BJ (cell line): ENCODE results near the gene HS1BP3. TPM values are rescaled to one million over a fixed set of nuclear protein-coding genes. Genes with fewer than 3 reads are reported as not detected.

Source experiments
- CTCF ChIA-PET: fragments of 350-600 bp; formaldehyde crosslinking; extraction: SDS; loops from one replicate; lab custom pipeline; 2021; ENCODE audit warnings: antibody characterized with exemption, inconsistent platforms; lab: Yijun Ruan, JAX
- POLR2A ChIA-PET: fragments of 300-600 bp; sonication (Branson Sonifier 250); formaldehyde crosslinking; extraction: SDS; loops from one replicate; lab custom pipeline; 2021; ENCODE audit warnings: antibody characterized with exemption; lab: Charles Lee
- DNase-seq: peaks from one replicate; pipeline ENCODE4 v3.0.0-alpha.2; 2011; ENCODE audit warnings: low read depth
- H3K27me3 ChIP-seq: 2 replicates; pipeline ENCODE4 v1.6.0; 2011; ENCODE audit warnings: low read length; ENCODE audit not compliant: control insufficient read depth, insufficient read depth
- H3K36me3 ChIP-seq: 2 replicates; pipeline ENCODE4 v1.5.1; 2011; ENCODE audit warnings: low read length; ENCODE audit not compliant: control insufficient read depth, insufficient read depth
- H3K4me3 ChIP-seq: 2 replicates; pipeline ENCODE4 v1.5.1; 2011; ENCODE audit warnings: low read depth, mild to moderate bottlenecking, control low read depth, low read length
- polyA plus RNA-seq: library from polyadenylated mRNA; depleted of rRNA; stranded (reverse); fragments of >200 nt; gene quantifications from 2 replicates; pipeline ENCODE4 v1.2.3, GENCODE V29; 2011
- TF ChIP-seq, protein P1 (sequence below): IDR thresholded peaks from 2 replicates; pipeline ENCODE4 v1.5.1; 2011; ENCODE audit warnings: low read depth, mild to moderate bottlenecking, control low read depth, inconsistent platforms, low read length, moderate library complexity; ENCODE audit not compliant: insufficient read depth

Gene HS1BP3
- polyA plus RNA-seq, 1 experiment, result 13.6 TPM

DNA sequence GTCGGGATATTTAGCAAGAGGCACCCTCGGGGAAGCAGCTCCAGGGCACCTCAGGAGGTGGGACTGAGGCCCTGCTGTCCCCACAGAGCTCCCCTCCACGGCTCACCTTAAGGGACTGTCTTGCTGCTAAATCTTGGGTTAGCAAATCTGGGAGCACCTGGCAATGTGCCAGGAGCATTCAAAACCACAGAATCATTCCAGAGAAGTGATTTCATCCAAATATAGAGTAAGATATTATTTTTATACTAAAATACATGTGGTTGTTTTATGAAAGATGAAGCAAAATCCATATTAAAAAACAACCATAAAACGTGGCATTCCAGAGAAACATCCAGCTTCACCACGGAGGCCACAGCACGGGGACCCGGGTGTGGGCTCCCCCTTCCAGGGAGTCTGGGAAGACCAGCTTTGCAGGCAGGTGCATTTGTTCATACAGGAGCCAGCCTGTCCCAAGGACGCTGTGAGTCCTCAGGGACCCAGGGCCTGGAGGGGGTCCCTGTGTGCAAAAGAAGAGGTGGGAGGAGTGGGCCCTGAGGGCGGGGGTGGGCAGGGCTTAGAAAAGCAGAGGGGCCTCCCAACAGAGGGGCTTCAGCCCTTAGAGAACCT lies 16.3 kb downstream of the HS1BP3 start:
- ChIA-PET POLR2A (interaction anchor here (0.9 to 1.2 kb wide), 3 partner anchors 188 to 190 kb away, joined by 4 to 17 read pairs (median 7); partner anchors contain the start of gene RHOB), CTCF (interaction anchor here (0.7 to 5.0 kb wide), 31 partner anchors 8 to 256 kb away, joined by 3 to 72 read pairs (median 5); partner anchors contain the start of genes HS1BP3 and RHOB)
- TF ChIP-seq, protein P1, sequence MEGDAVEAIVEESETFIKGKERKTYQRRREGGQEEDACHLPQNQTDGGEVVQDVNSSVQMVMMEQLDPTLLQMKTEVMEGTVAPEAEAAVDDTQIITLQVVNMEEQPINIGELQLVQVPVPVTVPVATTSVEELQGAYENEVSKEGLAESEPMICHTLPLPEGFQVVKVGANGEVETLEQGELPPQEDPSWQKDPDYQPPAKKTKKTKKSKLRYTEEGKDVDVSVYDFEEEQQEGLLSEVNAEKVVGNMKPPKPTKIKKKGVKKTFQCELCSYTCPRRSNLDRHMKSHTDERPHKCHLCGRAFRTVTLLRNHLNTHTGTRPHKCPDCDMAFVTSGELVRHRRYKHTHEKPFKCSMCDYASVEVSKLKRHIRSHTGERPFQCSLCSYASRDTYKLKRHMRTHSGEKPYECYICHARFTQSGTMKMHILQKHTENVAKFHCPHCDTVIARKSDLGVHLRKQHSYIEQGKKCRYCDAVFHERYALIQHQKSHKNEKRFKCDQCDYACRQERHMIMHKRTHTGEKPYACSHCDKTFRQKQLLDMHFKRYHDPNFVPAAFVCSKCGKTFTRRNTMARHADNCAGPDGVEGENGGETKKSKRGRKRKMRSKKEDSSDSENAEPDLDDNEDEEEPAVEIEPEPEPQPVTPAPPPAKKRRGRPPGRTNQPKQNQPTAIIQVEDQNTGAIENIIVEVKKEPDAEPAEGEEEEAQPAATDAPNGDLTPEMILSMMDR, result no peak
- no peak for DNase-seq
- no peaks in the 10 kb centered on the region; the same call in 1 of the 2 replicates for H3K27me3 ChIP-seq
- H3K36me3 ChIP-seq, result peaks cover 4% of the 10 kb centered on the region; the same call in 1 of the 2 replicates
- no peak overlapping the region for H3K4me3 ChIP-seq

DNA sequence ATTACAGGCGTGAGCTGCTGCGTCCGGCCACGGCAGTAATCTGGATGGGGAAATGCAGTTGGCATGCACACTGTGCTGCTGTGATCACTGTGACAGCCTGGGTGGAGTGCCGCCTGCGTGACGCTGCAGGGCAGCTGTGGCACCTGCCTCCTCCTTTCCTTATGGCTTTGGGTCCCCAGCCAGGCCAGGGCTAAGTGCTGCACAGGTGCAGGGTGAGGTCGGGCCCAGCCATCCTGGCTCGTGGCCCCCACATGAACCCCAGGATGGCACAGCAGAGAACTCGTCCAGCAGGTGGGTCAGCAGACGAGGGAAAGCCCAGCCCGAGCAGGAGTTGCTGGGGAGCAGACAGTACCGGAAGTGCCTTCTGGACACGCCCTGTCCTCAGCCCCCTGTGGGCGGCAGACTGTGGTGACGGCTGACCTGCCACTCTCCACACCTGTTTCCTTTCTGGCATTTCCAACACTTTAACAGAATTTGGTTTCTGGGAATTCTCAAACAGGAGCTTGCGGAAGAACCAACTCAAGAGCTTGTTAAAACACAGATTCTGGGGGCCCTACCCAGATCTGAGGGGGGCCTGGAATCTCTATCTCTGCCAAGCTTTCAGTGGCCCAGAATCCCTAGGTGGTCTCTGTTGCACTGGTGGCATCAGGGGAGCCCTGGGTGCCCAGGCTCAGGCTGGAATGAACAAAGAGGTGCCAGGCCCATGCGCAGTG lies 16.9 kb downstream of the HS1BP3 start:
- DNase-seq, result no peak
- CTCF ChIA-PET, result interaction anchor here (0.7 to 5.0 kb wide), 21 partner anchors 8 to 255 kb away, joined by 3 to 72 read pairs (median 6); partner anchors contain the start of genes HS1BP3 and RHOB

DNA sequence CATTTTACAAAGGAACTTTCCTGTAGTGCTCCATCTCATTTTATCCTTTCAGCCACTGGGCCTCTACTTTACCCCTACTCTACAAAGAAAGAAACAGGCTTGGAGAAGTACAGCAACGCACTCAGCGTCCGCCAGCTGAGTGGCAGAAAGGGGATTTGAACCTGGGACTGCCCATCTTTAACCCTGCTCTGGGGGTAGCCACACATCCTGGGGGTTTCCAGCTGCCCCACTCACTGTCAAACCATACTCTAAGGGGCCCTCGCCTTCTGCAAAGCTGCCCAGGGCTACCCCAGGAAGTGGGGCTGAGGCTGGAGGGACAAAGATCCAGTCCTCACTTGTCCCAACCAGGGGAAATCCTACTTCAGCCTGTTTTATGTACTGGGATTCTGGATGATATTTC lies 17.9 kb downstream of the HS1BP3 start:
- Histone ChIP-seq H3K4me3 (no peak overlapping the region), H3K36me3 (no peaks in the 10 kb centered on the region; the same call in 1 of the 2 replicates), H3K27me3 (no peaks in the 10 kb centered on the region; the same call in 1 of the 2 replicates)
- TF ChIP-seq, protein P1, result no peak
- no peak for DNase-seq
- ChIA-PET POLR2A (no interaction called here), CTCF (interaction anchor here (1.3 to 4.1 kb wide), 6 partner anchors 12 to 222 kb away, joined by 3 to 72 read pairs (median 5); partner anchors contain the start of genes HS1BP3 and RHOB)

More for the DNA sequence above, 16.9 kb downstream of the HS1BP3 start:
- Histone ChIP-seq H3K36me3 (peaks cover 4% of the 10 kb centered on the region; the same call in 1 of the 2 replicates), H3K27me3 (no peaks in the 10 kb centered on the region; the same call in 1 of the 2 replicates), H3K4me3 (no peak overlapping the region)
- POLR2A ChIA-PET, result interaction anchor here (0.9 to 1.2 kb wide), 2 partner anchors 187 to 190 kb away, joined by 7 to 17 read pairs; partner anchors contain the start of gene RHOB
- TF ChIP-seq, protein P1, result no peak

DNA sequence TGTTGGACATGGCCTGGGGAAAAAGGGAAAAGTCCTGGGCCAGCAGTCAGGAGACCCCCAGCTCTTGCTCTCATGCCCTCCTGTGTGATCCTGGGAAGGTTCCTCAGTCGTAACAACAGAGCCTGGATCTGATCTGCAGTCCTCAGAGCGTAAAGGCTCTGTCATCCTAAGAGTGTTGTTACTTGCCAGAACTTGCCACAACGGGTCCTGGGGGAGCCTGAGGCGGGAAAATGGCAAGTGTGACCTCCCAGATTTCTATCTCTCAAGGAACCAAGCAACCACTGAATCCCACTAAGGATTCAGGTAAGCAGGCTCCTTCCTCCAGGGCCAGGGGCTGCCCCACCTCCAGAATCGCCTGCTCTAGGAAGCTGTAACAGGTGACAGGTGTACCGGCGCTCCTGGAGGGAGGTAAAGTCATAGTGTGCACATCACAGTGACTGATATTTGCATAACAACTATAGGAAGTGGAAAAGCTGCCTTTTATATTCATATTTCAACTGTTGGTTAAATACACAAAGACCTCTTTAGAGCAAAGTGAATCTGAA lies 18.4 kb downstream of the HS1BP3 start:
- no peak for DNase-seq
- POLR2A ChIA-PET, result no interaction called here
- CTCF ChIA-PET, result interaction anchor here (1.3 to 1.6 kb wide), 4 partner anchors 18 to 254 kb away, joined by 5 to 8 read pairs (median 5); partner anchors contain the start of gene HS1BP3

More for the DNA sequence above, 18.4 kb downstream of the HS1BP3 start:
- no peaks in the 10 kb centered on the region; the same call in 1 of the 2 replicates for H3K36me3 ChIP-seq
- H3K4me3 ChIP-seq, result no peak overlapping the region
- TF ChIP-seq, protein P1, result no peak
- H3K27me3 ChIP-seq, result no peaks in the 10 kb centered on the region; the same call in 1 of the 2 replicates
